Neural progenitor cell (in vitro differentiated cells): ENCODE measurements around the gene KAZN. TPM values are rescaled to one million over a fixed set of nuclear protein-coding genes. Genes with fewer than 3 reads are reported as not detected.

ENCODE experiments used
- DNase-seq: peaks from one replicate; pipeline ENCODE4 v3.0.0-alpha.2; 2016; ENCODE audit warnings: low spot score
- H2AFZ ChIP-seq: fragments of 200-600 bp; sonication (generic); replicated peaks from 2 replicates; pipeline ENCODE4 v1.6.1; 2016; ENCODE audit warnings: antibody characterized with exemption
- H3F3A ChIP-seq: fragments of 200-600 bp; sonication (generic); 2 replicates; pipeline ENCODE4 v1.6.1; 2016; ENCODE audit warnings: antibody characterized with exemption, low read depth
- H3K27ac ChIP-seq: fragments of 200-600 bp; sonication (generic); 2 replicates; pipeline ENCODE4 v1.5.1; 2016; ENCODE audit warnings: mild to moderate bottlenecking
- H3K27me3 ChIP-seq: fragments of 200-600 bp; sonication (generic); 2 replicates; pipeline ENCODE4 v1.6.1; 2016; ENCODE audit warnings: mild to moderate bottlenecking, moderate library complexity
- H3K36me3 ChIP-seq: fragments of 200-600 bp; sonication (generic); 2 replicates; pipeline ENCODE4 v1.5.1; 2016
- H3K4me1 ChIP-seq: fragments of 200-600 bp; sonication (generic); 2 replicates; pipeline ENCODE4 v1.6.1; 2016; ENCODE audit warnings: mixed run types
- H3K4me2 ChIP-seq: fragments of 200-600 bp; sonication (generic); 2 replicates; pipeline ENCODE4 v1.6.1; 2016
- H3K4me3 ChIP-seq: fragments of 200-600 bp; sonication (generic); 2 replicates; pipeline ENCODE4 v1.5.1; 2016
- H3K79me2 ChIP-seq: fragments of 200-600 bp; sonication (generic); 2 replicates; pipeline ENCODE4 v1.6.1; 2016; ENCODE audit warnings: low read depth
- H3K9ac ChIP-seq: fragments of 200-600 bp; sonication (generic); 2 replicates; pipeline ENCODE4 v1.6.1; 2016
- H3K9me3 ChIP-seq: fragments of 200-600 bp; sonication (generic); 2 replicates; pipeline ENCODE4 v1.5.1; 2016; ENCODE audit warnings: low read depth
- H4K20me1 ChIP-seq: fragments of 200-600 bp; sonication (generic); 2 replicates; pipeline ENCODE4 v1.6.1; 2016; ENCODE audit warnings: low read depth
- H3K27ac Mint-ChIP-seq: 3 replicates; pipeline ENCODE4 v1.8.0; 2021; ENCODE audit warnings: mixed read lengths
- H3K27me3 Mint-ChIP-seq: 2 replicates; pipeline ENCODE4 v1.8.0; 2022; ENCODE audit warnings: low read depth, mild to moderate bottlenecking, inconsistent platforms, moderate library complexity, mixed read lengths; ENCODE audit not compliant: insufficient read depth
- H3K36me3 Mint-ChIP-seq: 3 replicates; pipeline ENCODE4 v1.8.0; 2021; ENCODE audit warnings: mixed read lengths
- H3K4me1 Mint-ChIP-seq: 3 replicates; pipeline ENCODE4 v1.8.0; 2021; ENCODE audit warnings: mixed read lengths
- H3K4me3 Mint-ChIP-seq: 3 replicates; pipeline ENCODE4 v1.8.0; 2021; ENCODE audit warnings: mild to moderate bottlenecking, moderate library complexity, mixed read lengths
- H3K9me3 Mint-ChIP-seq: 3 replicates; pipeline ENCODE4 v1.8.0; 2020; ENCODE audit warnings: mixed read lengths
- CTCF ChIP-seq: fragments of 200-600 bp; sonication (generic); IDR thresholded peaks from 2 replicates; pipeline ENCODE4 v1.5.1; 2017; ENCODE audit warnings: antibody characterized with exemption, mild to moderate bottlenecking
- EZH2 ChIP-seq: fragments of 200-600 bp; sonication (generic); IDR thresholded peaks from 2 replicates; pipeline ENCODE4 v1.6.1; 2017; ENCODE audit warnings: antibody characterized with exemption, mild to moderate bottlenecking, moderate library complexity
- EZH2phosphoT487 ChIP-seq: fragments of 200-600 bp; sonication (generic); IDR thresholded peaks from 2 replicates; pipeline ENCODE4 v1.6.1; 2017; ENCODE audit warnings: antibody characterized with exemption
- total RNA-seq: library from RNA; depleted of rRNA; stranded (reverse); fragments of >200 nt; gene quantifications from 2 replicates; pipeline ENCODE4 v1.2.3, GENCODE V29; 2015; ENCODE audit warnings: low replicate concordance

The KAZN gene
- total RNA-seq, 1 donor from 2014 or later = 6.1 TPM

- Mint-ChIP-seq H3K9me3 (peaks cover 8% of the 10 kb centered on the region), H3K4me3 (peak overlapping the region; percentile 66), H3K27ac (peak overlapping the region; percentile 81), H3K4me1 (peaks cover 39% of the 10 kb centered on the region), H3K36me3 (no peaks in the 10 kb centered on the region), H3K27me3 (peaks cover 2% of the 10 kb centered on the region)
- peak; percentile 47 for DNase-seq
- no peaks in the 10 kb centered on the region for H3K9me3 ChIP-seq
- peaks cover 1% of the 10 kb centered on the region for H3F3A ChIP-seq
- no peaks in the 10 kb centered on the region for H3K79me2 ChIP-seq
- H3K27me3 ChIP-seq = no peaks in the 10 kb centered on the region
- H3K4me2 ChIP-seq = peak overlapping the region; percentile 40
- peaks cover 24% of the 10 kb centered on the region for H3K4me1 ChIP-seq
- no peak overlapping the region for H3K9ac ChIP-seq
- H3K36me3 ChIP-seq = no peaks in the 10 kb centered on the region
- H3K4me3 ChIP-seq = no peak overlapping the region
- no peak for TF ChIP-seq EZH2phosphoT487
- no peak for TF ChIP-seq CTCF
- no peak for TF ChIP-seq EZH2
- peak overlapping the region; percentile 37 for H3K27ac ChIP-seq
- no peak overlapping the region for H2AFZ ChIP-seq
- peaks cover 9% of the 10 kb centered on the region for H4K20me1 ChIP-seq
Measured at GRCh38 chr1:14949836-14950713, 351.6 kb downstream of the KAZN start.

- Histone ChIP-seq H3K9me3 (no peaks in the 10 kb centered on the region), H3K4me2 (no peak overlapping the region), H3K79me2 (no peaks in the 10 kb centered on the region), H3K4me3 (no peak overlapping the region), H2AFZ (no peak overlapping the region), H3K27me3 (no peaks in the 10 kb centered on the region), H3K27ac (no peak overlapping the region), H3K36me3 (no peaks in the 10 kb centered on the region), H3F3A (no peaks in the 10 kb centered on the region), H3K9ac (no peak overlapping the region), H3K4me1 (peaks cover 16% of the 10 kb centered on the region), H4K20me1 (peaks cover 3% of the 10 kb centered on the region)
- Mint-ChIP-seq H3K27me3 (peaks cover 2% of the 10 kb centered on the region), H3K36me3 (no peaks in the 10 kb centered on the region), H3K4me3 (no peak overlapping the region), H3K27ac (no peak overlapping the region), H3K4me1 (peaks cover 26% of the 10 kb centered on the region), H3K9me3 (peaks cover 8% of the 10 kb centered on the region)
- TF ChIP-seq EZH2 (no peak), EZH2phosphoT487 (no peak), CTCF (no peak)
- no peak for DNase-seq
Measured at GRCh38 chr1:14951766-14952165, 353.3 kb downstream of the KAZN start.

- H3K79me2 ChIP-seq = no peaks in the 10 kb centered on the region
- Mint-ChIP-seq H3K4me1 (peaks cover 24% of the 10 kb centered on the region), H3K36me3 (no peaks in the 10 kb centered on the region), H3K27me3 (peaks cover 5% of the 10 kb centered on the region), H3K27ac (no peak overlapping the region), H3K9me3 (peaks cover 8% of the 10 kb centered on the region), H3K4me3 (no peak overlapping the region)
- no peak overlapping the region for H3K9ac ChIP-seq
- H3K4me2 ChIP-seq = no peak overlapping the region
- H3K27me3 ChIP-seq = no peaks in the 10 kb centered on the region
- no peaks in the 10 kb centered on the region for H3K9me3 ChIP-seq
- H3K4me3 ChIP-seq = no peak overlapping the region
- H2AFZ ChIP-seq = no peak overlapping the region
- H4K20me1 ChIP-seq = no peaks in the 10 kb centered on the region
- no peaks in the 10 kb centered on the region for H3K36me3 ChIP-seq
- no peak overlapping the region for H3K27ac ChIP-seq
- H3K4me1 ChIP-seq = peaks cover 16% of the 10 kb centered on the region
- DNase-seq = no peak
- TF ChIP-seq CTCF = no peak
- no peak for TF ChIP-seq EZH2
- no peak for TF ChIP-seq EZH2phosphoT487
- H3F3A ChIP-seq = no peaks in the 10 kb centered on the region
Measured at GRCh38 chr1:14952626-14953314, 354.3 kb downstream of the KAZN start.
